GM06990 (cell line): Measurements from ENCODE around the gene DCAF5.
"Not testable (repeated sequence)": the region's sequence is repeated elsewhere in the genome, so short reads cannot be mapped to it uniquely, and the experiment has no call there.

Source experiments
- DNase-seq: peaks from one replicate; pipeline ENCODE4 v3.0.0-alpha.2; 2011; ENCODE audit not compliant: insufficient read length; ENCODE audit errors: extremely low read depth
- H3K27me3 ChIP-seq: replicated peaks from 2 replicates; pipeline ENCODE4 v1.6.0; 2011; ENCODE audit warnings: low read length; ENCODE audit not compliant: control insufficient read depth, insufficient read depth
- H3K36me3 ChIP-seq: 2 replicates; pipeline ENCODE4 v1.5.1; 2011; ENCODE audit warnings: low read length; ENCODE audit not compliant: control insufficient read depth, insufficient read depth
- H3K4me3 ChIP-seq: replicated peaks from 2 replicates; pipeline ENCODE4 v1.5.1; 2011; ENCODE audit warnings: low read depth, mild to moderate bottlenecking, control low read depth, low read length
- CTCF ChIP-seq: IDR thresholded peaks from 2 replicates; pipeline ENCODE4 v1.5.1; 2011; ENCODE audit warnings: low read length, control low read depth, mild to moderate bottlenecking, inconsistent platforms; ENCODE audit not compliant: insufficient read depth, poor library complexity, severe bottlenecking

DCAF5 gene

GRCh38 chr14:69066396-69067171, 86.3 kb downstream of the DCAF5 start:
- peaks cover 3% of the 10 kb centered on the region for H3K36me3 ChIP-seq
- no peak for TF ChIP-seq CTCF

GRCh38 chr14:69065934-69066333, 87.0 kb downstream of the DCAF5 start:
- H3K36me3 ChIP-seq, DNase-seq, H3K4me3 ChIP-seq, H3K27me3 ChIP-seq: not testable (repeated sequence)

More at GRCh38 chr14:69066396-69067171, 86.3 kb downstream of the DCAF5 start:
- DNase-seq = peak; percentile 35
- H3K27me3 ChIP-seq = no peaks in the 10 kb centered on the region
- no peak overlapping the region for H3K4me3 ChIP-seq

- no peaks in the 10 kb centered on the region for H3K27me3 ChIP-seq
- no peak for TF ChIP-seq CTCF
- H3K36me3 ChIP-seq = peaks cover 5% of the 10 kb centered on the region
- DNase-seq = no peak
- H3K4me3 ChIP-seq = no peak overlapping the region
These were observed 88.3 kb downstream of the DCAF5 start for GRCh38 chr14:69064596-69064995.

- no peak for TF ChIP-seq CTCF
- H3K4me3 ChIP-seq = no peak overlapping the region
- DNase-seq = no peak
- peaks cover 14% of the 10 kb centered on the region for H3K36me3 ChIP-seq
- H3K27me3 ChIP-seq = no peaks in the 10 kb centered on the region
These were observed 93.0 kb downstream of the DCAF5 start for GRCh38 chr14:69059658-69060623.

- Histone ChIP-seq H3K4me3 (no peak overlapping the region), H3K36me3 (peaks cover 21% of the 10 kb centered on the region), H3K27me3 (no peaks in the 10 kb centered on the region)
- no peak for TF ChIP-seq CTCF
- DNase-seq = no peak
These were observed 96.7 kb downstream of the DCAF5 start for GRCh38 chr14:69055999-69056788.
